Hematopoietic multipotent progenitor cell treated with erythropoietin and hydrocortisone succinate and interleukin-3 and kit ligand, for 15 days (in vitro differentiated cells): ENCODE measurements around the gene POLE4.

Source experiments
- DNase-seq: peaks from one replicate; pipeline ENCODE4 v3.0.0-alpha.2; 2015; ENCODE audit warnings: low spot score

The POLE4 gene

DNA sequence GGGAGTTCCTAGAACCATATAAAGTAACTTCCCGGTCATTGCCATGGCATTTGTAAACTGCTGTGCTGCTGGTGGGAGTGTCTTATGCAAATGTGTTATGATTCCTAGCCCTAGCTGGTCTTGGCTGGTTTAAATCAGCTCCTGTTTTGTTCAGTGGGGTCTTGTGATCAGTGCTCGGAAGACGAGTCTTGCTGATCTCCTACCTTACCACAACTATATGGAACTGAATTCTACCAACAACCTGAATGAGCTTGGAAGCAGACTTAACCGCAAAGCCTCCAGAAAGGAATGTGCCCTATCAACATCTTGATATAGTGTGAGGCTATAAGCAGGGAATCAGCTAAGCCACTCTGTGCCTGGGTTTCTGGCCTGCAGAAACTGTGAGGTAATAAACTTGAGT lies 33.5 kb downstream of the POLE4 start:
- no peak for DNase-seq

- no peak for DNase-seq
Observed at GRCh38 chr2:74999468-74999867, 41.0 kb downstream of the POLE4 start.

- DNase-seq: no peak
Observed at GRCh38 chr2:75002007-75002406, 43.6 kb downstream of the POLE4 start.

DNA sequence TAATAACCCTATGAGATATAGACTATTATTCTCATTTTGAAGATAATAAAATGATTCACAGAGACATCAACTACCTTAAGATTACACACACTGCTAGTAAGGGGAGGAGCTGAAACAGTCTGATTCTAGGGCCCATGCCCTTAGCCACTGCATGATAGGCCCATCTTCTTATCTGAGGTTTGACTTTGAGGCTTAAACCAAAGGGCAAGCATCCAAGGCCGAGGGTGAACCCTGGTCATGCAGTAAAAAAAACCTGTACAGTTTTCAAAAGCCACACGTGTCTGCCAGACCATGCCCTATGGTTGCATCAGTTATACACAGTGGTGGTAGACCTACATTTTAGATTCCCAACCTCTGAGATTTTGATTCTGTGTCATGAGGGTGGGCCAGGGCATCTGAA lies 44.8 kb downstream of the POLE4 start:
- DNase-seq: no peak

DNA sequence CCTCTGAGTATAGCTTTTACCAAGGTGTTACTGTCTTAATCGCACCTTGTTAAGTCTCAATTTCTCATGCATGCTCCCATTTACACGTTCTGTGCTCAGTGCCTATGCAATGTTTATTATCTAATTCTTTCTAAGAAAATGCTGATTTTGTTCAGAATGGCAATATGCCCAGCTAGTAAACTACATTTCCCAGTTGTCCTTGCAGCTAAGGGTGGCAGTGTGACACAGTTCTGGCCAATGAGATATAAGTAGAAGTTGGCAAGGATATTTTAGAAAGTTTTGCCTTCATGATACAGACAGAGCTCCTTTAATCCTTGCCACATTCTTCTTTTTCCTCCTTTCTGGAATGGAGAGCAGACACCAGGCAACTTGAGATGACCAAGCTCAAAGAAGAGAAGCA lies 45.3 kb downstream of the POLE4 start:
- DNase-seq: no peak

GRCh38 chr2:75006041-75006440 lies 47.6 kb downstream of the POLE4 start:
- no peak for DNase-seq

DNA sequence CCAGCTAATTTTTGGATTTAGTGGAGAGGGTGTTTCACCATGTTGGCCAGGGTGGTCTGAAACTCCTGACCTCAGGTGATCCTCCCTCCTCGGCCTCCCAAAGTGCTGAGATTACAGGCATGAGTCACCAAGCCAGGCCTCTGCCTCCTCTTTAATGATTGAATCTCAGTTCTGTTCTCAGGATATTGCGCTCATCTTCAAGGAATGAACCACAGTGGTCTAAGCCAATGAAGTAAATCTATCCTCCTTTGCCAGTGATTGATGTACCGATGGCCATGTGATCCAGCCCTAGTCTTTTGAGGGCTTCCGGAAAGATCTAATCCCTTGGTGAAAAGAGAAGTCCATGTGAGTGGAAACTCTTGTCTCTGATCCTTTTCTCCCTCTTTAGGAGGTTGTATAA lies 48.6 kb downstream of the POLE4 start:
- no peak for DNase-seq

- DNase-seq: no peak
Observed at GRCh38 chr2:75007819-75008218, 49.4 kb downstream of the POLE4 start.

- DNase-seq: no peak
Observed at GRCh38 chr2:75010571-75010970, 52.1 kb downstream of the POLE4 start.

DNA sequence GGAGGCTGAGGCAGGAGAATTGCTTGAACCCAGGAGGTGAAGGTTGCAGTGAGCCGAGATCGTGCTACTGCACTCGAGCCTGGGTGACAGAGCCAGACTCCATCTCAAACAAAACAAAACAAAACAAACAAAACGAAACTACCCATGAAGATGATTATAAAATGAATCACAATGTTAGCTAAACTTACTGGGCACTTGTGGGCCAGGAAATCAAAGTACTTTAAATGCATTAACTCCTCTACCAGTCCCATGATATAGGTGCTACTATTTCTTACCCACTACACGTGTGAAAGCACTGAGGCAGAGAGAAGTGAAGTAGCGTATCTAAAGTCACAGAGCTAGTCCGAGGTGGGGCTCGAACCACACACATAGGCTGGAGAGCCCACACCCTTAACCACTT lies 53.6 kb downstream of the POLE4 start:
- no peak for DNase-seq

GRCh38 chr2:75018162-75018561 lies 59.7 kb downstream of the POLE4 start:
- DNase-seq: no peak
